ENCODE results near the gene BEND6.

BEND6 gene

GRCh38 chr6:56954403-56955170 lies at the start of gene BEND6:
Gene BEND6, plus strand, starts transcription at chr6:56955107. Its CDS starts 26,704 bp downstream, at chr6:56981811.
- peak in 2 of 6 experiments; percentile 3 to 9 for DNase-seq

GRCh38 chr6:56905378-56905777 lies 49.5 kb upstream of the BEND6 start:
- DNase-seq: no peak

- no peak for DNase-seq
Observed at GRCh38 chr6:56906752-56907151, 48.2 kb upstream of the BEND6 start.

- no peak for DNase-seq
Observed at GRCh38 chr6:56909115-56909907, 45.6 kb upstream of the BEND6 start.

- no peak for DNase-seq
Observed at GRCh38 chr6:56911847-56912246, 43.1 kb upstream of the BEND6 start.

GRCh38 chr6:56913285-56914074 lies 41.4 kb upstream of the BEND6 start:
- no peak for DNase-seq

GRCh38 chr6:56914798-56915658 lies 39.9 kb upstream of the BEND6 start:
- DNase-seq: peak in 1 of 6 experiments; percentile 6

- no peak for DNase-seq
Observed at GRCh38 chr6:56915832-56916231, 39.1 kb upstream of the BEND6 start.

GRCh38 chr6:56916849-56917551 lies 37.9 kb upstream of the BEND6 start:
- no peak for DNase-seq

- no peak for DNase-seq
Observed at GRCh38 chr6:56922645-56923044, 32.3 kb upstream of the BEND6 start.

GRCh38 chr6:56923565-56923964 lies 31.3 kb upstream of the BEND6 start:
- DNase-seq: no peak

GRCh38 chr6:56927538-56928453 lies 27.1 kb upstream of the BEND6 start:
- DNase-seq: no peak

GRCh38 chr6:56930846-56931245 lies 24.1 kb upstream of the BEND6 start:
- no peak for DNase-seq

GRCh38 chr6:56932910-56933477 lies 21.9 kb upstream of the BEND6 start:
- DNase-seq: no peak

GRCh38 chr6:56933650-56934049 lies 21.3 kb upstream of the BEND6 start:
- no peak for DNase-seq

- no peak for DNase-seq
Observed at GRCh38 chr6:56934876-56935275, 20.0 kb upstream of the BEND6 start.

- no peak for DNase-seq
Observed at GRCh38 chr6:56936466-56936865, 18.4 kb upstream of the BEND6 start.

- no peak for DNase-seq
Observed at GRCh38 chr6:56938649-56939191, 16.2 kb upstream of the BEND6 start.

- no peak for DNase-seq
Observed at GRCh38 chr6:56940463-56940862, 14.4 kb upstream of the BEND6 start.

- DNase-seq: no peak
Observed at GRCh38 chr6:56940977-56941376, 13.9 kb upstream of the BEND6 start.

Measured in stimulated activated naive CD4-positive, alpha-beta T cell (primary cell).